Stimulated activated CD8-positive, alpha-beta memory T cell treated with anti-CD3 and anti-CD28 coated beads, Interleukin-4, amount 100 ng/mL, for 48 hours (primary cell): ENCODE measurements around the gene SLC35B2.

ENCODE experiments used
- DNase-seq: peaks from one replicate; pipeline ENCODE4 v3.0.0-alpha.2; 2020

The SLC35B2 gene

DNA sequence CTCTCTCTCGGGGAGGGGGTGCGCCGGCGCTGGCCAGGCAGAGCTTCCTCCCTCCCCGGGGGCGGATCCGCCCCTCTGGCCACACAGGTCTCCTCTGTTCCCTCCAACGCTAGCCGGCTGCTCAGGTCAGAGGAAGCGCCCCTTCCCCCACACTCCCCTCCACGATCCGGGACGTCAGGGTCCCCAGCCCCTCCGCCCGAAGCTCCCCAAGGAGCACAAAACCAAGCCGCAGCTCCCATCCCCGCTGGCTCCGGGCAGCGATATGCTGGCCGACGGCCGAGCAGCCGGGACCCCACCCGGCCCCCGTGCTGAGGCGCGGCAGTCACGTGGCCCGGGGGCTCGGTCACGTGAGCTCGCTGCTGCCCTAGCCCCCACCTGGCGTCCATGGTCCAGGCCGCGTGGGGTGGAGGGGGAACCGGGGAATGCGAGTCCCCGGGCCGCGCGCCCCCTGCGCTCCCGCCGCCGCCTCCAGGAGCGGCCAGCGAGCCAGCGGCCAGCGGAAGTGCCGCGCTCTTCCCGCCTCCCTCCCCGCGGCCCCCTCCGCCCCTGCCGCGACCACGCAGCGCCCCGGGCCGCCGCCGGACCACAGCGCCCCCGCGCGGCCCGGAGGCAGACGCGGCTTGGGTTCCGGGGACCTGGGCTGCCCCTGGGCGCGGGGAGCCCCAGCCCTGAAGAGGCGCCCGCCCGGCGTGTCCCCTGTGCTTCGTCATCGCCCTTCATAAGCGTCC, at the start of gene SLC35B2:
Gene SLC35B2, minus strand, starts transcription at position 504 of the 728 bp plus-strand sequence. Its CDS starts 118 bp downstream, at position 386.
- peak; percentile 76 for DNase-seq

GRCh38 chr6:44306710-44307109, 49.4 kb upstream of the SLC35B2 start:
- no peak for DNase-seq

GRCh38 chr6:44305200-44305725, 47.9 kb upstream of the SLC35B2 start:
- DNase-seq = no peak

DNA sequence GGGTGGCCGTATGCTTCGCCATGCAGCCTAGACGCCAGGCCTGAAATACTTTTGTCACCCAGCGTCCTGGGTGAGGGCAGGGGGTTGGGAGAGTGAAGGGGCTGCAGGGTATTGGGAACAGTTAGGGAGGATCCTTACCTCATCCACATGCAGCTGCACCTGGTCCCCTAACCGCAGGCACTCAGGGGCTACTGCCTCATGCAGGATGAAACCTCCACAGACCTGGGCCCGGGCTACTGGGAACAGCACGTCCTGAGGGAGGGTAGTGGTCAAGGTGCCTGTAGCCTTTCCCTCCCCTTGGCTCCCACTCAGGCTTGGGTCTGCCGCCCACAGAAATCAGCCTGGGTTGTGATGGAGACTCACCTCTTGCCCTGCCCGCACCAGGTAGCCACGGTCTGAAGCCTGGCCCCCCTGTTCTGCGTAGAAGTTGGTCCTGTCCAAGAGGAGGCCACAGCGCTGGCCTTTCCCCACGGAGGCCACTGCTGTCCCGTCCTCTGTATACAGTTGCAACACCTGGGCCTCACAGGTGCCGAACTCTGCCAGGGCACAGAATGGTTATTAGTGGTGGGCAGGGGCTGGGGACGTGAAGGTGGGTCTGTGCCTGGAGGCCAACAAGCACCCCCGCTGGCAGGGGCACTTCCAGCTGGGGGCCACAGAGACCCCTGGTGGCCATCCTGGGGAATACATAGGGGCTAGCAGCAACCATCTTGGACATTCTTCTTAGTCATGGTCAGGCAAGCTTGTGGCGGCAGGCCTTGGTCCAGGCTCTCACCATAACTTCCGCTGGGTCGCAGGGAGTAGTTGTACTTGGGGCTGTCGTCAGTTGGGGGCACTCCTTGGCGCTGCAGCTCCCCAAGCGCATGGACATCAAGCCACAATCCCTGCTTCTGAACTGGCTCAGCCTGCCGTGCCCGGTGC, 47.2 kb upstream of the SLC35B2 start:
- DNase-seq = peak; percentile 51

DNA sequence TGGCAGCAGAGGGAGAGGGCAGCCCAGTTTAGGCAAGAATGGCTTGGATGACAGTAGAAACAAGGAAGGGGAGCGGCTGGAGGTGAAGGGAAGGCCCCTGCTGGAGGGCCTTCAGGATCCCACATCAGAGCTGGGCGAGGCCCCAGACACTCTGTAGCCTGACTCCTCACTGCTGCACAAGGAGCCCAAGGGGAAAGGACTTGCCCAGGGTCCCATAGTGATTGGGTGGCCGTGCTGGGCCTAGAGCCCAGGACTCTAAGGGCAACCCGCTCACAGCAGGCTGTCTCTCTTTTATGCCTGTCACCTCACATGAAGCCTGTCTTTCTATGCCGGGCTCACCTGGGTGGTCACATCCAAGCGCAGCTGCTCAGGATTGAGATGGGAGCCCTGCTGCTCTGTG, 46.5 kb upstream of the SLC35B2 start:
- DNase-seq = peak; percentile 7

DNA sequence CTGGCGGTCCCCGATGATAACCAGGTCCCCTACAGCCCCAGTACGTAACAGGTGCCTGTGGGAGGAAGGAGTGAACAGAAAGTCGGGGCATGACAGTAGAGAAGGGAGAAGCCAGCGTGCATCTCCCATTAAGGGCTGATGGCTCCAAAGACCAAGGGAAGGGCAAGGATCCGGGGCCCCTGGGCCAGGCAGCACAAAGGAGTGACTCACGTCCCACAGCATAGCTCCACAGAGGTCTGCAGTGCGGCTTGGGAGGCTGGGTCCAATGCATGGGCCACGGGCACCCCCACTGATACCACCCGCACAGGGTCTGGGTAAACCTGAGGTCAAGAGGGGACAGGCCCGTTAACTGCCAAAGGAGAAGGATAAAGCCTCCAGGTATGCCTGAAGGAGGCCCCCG, 45.5 kb upstream of the SLC35B2 start:
- peak; percentile 12 for DNase-seq

- DNase-seq = peak; percentile 17
Observed at GRCh38 chr6:44301782-44302564, 44.6 kb upstream of the SLC35B2 start.

DNA sequence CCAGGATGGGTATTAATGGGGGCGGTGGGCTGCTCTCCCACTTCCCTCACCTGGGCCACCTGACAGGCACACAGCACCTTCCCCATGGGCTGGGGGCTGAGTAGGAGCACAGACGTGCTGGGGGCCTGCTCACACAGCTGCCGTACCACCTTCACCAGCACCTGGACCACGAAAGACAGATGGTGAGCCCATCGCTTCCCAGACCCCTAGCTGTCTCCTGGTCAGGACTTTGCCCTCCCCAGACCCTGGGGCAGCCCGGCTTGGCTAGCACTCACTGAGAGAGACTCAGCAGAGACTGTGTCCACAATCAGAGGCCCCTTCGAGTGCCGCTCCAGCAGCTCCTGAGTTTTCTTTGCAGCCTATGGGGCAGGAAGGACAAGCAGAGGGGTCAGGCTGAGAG, 43.8 kb upstream of the SLC35B2 start:
- DNase-seq = no peak

GRCh38 chr6:44300292-44300823, 43.0 kb upstream of the SLC35B2 start:
- DNase-seq = no peak

GRCh38 chr6:44298864-44299263, 41.5 kb upstream of the SLC35B2 start:
- DNase-seq = no peak

DNA sequence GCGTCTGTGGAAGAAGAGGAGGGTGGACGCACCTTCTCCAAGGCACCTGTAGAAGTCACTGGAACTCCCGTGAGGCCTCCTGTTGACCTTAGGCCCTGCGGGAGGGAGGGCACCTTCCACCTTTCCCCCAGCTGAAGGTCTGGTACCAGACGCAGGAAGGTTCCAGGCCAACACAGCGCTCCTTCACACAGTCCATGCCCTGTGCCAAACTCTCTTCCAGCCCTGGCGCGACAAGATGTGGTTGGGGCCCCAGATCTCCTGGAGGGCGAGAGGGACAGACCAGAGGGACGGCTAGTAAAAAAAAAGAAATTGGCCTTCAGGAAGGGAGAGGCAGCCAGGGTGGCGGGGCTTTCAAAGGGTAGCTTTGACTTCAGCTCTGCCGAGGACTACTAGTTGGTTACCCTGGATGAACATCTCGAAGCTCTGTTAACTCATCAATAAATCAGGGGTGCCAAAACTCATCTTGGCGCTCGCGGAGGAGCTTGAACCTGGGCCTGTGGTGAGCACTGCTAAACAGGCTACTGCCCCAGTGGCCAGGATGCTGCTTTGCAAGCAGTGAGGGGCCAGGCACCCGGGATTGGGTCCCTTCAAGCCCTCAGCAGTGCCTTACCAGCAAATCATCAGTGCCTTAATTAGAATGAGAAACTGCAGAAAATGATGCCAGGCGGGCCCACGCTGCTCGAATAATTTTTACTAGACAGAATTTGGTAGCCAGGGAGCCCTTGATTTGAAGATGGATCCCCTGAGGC, 40.9 kb upstream of the SLC35B2 start:
- no peak for DNase-seq

DNA sequence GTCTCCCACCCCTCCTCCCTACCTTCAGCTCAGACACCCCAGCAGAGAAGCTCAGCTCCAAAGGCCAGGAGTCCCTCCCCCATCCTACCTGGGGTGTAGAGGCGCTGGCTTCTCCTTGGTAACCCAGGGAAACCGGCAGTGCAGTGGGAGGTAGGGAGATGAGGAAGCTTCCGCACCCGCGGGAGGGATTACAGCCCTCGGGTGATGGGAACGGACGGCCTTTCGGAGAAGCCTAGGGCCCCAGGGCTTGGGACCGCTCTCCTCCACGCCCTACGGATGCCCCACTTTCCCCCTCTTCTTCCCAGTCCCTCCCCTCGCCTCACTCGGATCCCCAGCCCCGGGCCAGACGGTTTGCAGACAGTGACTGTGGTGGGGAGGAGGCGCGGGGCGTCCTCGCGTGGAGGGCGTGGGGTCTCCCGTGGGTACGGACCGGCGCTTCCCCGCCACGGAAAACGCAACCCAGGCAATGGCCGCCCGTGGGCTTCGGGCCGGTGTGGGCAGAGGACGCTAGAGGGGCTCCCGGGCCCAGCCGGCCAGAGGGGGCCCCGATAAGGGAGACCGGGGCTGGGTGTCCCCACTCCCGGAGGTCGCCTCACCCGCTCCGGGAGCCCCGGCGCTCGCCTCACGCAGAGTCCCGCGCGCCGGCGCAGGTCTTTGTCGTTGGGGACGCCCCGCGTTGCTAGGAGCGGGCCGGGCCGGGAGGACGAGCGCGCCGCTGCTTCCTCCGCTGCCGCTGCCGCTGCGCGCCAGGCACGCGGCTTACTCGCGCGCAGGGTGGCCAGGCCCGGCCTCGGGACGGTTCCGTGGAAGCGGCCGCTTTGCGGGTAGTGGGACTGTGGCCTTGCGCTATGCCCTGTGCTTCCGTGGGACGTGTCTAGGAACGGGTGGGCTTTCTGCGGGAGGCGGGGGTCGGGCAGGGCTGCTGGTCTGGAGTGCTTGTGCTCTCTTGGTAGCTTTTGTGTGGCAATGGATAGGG, 40.0 kb upstream of the SLC35B2 start:
- DNase-seq = peak; percentile 66

DNA sequence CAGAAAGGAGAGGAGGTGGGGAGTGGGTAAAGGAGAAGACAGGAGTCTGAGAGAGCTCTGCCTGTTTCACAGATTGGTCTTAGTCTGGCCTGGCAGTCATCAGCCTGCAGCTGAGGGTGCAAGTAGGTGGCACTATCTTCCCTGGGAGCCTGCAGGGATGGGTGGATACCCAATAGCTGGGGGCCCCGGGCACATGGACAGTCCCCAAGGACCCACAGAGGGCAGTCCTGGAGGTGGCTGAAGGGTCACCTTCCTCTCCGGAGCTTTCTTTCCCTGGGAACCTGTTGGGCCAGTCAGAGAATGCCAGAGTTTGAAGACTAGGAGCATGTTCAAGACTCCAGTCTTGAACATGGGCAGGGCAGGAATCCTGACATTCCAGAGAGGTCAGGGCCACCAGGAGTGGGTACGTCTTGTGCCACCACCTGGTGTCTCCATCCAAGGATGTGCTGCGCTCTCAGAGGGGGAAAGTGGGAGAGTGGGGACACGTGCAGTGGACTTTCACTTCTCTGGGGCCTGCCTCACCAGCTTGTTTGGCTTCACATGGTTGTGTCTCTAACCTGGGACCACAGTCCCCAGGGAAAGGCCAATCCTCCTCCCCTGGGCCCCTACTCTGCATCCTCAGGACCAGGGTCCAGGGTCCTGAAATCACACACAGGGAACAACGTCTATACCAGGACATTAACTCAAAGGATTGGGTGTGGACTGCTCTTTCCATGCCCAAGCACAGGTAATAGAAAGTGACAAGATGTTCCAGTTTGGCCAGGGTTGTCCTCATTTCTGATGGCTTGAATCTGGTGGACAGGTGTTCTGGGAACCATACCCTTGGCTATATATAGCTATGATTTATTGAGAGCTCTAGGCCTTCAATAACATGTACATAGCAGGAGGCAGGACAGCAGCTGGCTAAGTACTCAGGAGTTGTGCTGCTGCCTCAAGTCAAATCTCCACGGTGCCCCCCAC, 37.8 kb upstream of the SLC35B2 start:
- DNase-seq = no peak

DNA sequence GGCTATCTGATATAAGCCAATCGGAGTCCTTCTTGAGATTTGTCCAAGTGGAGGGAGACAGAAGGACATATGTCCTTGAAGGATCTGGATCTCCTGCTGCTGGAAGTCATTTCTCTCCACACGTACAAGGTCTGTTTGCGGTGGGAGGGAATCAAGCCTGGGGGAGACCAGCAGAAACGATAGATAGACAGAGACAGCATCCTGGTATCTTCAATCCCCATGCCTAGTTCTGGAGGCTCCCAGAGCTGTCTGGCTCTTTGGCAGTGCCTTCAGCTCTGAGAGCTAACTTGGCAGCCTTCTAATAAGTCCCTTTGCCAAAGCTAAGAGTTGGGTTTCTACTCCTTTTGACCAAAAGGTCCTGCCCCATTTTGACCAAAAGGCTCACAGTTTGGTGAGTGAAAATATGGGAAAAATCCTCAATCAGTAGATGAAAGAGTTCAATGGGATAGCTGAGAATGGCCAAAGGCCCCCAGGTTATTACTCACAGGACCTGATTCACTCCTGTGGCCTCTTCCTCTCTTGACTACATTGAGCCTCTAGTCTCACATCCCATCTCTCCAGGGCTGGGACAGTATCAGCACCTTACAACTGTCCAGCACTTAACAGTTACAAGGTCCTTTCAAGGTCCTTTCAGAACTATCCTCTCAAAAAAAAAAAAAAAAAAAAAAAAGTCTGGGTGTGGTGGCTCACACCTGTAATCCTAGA, 35.5 kb upstream of the SLC35B2 start:
- DNase-seq = no peak

DNA sequence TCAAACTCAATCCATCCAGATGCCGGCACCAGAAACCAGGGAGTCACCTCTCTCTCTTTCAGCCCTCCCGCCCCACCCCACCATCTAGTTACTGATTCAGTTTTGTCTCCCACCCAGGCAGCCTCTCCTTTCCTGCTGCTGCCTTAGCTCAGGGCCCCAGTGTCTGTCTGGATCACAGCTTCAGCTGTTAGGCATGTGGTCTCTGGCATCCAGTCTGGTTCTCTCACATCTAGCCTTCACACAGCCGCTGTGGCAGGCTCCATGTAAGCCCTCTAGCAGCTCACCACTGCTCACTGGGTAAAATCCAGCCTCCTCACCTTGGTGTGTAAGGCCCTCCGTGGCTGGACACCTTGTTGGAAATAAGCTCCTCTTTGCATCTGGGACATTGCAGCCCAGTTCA, 34.5 kb upstream of the SLC35B2 start:
- no peak for DNase-seq

GRCh38 chr6:44289726-44290260, 32.5 kb upstream of the SLC35B2 start:
- DNase-seq = no peak

DNA sequence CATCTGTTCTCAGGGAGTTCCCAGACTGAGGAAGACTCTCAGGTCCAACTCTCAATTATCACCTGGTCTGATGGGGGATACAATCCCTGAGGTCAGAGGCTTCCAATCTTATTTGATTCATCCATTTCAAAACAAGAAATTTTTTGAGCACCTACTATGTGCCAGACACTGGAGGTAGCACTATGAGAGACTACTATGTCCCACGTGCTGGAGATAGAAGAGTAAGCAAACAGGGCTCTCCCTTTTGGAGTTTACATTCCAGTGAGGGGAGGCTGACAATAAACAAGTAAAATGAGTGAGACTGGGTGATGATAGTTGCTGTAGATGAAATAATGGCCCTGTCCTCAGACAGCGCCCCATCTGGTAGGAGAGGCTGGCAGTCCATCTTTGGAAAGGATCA, 29.4 kb upstream of the SLC35B2 start:
- DNase-seq = no peak

GRCh38 chr6:44286285-44286565, 28.9 kb upstream of the SLC35B2 start:
- no peak for DNase-seq
